HS-5 (cell line): Measurements from ENCODE around the gene GGTLC3.
"Not testable (repeated sequence)": the region's sequence is repeated elsewhere in the genome, so short reads cannot be mapped to it uniquely, and the experiment has no call there.

Experiments
- DNase-seq: peaks from one replicate; pipeline ENCODE4 v3.0.0-alpha.2; 2012; ENCODE audit warnings: low read depth

The GGTLC3 gene

DNA sequence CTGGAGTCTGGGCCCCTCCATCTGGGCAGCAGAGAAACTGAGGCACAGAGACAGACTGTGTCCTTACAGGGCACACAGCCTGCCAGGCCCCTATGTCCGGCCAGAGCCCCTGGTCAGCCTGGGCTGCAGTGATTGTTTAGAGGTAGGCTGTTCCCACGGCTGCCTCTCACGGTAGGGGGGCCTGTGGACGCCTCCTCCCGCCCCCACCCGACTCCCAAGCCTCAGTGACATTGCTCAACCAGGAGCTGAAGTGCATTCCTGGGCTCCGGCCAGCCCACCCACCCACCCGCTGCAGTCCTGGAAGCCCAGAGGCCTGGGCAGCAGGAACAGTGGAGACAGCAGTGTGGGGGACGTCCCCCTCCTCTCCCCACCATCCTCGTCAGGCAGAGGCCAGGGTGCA lies 4.5 kb downstream of the GGTLC3 start:
- DNase-seq: not testable (repeated sequence)

DNA sequence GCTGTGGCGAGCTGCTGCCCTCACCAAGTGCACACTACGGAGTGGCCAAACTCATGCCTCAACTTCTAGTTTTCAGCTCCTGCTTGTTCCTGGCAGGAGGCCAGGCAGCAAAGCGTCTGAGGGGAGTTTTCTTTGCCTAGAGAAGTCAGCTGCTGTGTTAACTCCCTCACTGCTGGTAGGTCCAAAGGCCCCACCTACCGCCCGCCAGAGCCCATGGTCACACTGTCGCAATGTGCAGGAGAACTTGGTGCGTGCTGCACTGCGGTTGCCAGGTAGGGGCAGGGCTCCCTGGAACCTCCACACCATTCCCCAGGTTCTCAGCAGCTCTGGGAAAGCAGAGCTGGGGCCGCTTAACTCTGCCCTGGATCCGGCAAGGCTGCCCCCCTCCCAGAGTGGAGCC lies 5.6 kb downstream of the GGTLC3 start:
- DNase-seq: not testable (repeated sequence)

DNA sequence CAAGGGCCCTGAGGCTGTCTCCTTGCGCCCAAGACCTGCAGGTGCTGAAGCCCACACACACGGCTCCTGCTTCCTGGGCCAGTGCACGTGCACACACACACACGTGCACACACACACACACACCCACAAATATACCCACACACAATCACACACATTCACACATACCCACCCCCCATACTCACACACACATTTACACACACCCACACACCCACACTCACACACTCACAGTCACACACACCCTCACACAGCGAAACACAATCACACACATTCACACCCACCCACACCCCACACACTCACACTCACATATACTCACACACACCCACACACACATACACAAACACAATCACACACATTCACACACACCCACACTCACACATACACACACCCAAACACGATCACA lies 6.6 kb downstream of the GGTLC3 start:
- DNase-seq: not testable (repeated sequence)

DNA sequence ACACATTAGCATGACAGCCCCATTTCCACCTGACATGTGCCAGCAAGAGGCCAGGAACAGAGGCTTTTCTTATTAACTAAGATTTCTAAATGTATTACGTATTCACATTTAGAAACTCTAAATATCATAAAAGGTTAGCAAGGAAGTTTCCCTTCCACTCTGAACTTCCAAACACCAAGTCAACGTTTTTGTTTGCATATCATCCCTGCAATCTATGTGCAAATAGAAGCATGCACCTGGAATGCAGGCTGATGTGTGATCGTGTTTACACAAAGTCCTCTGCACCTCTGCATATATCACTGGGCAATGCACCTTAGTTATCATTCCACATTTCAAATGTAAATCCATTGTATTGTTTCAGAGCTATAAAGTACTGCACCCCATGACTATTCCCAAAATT lies 21.7 kb downstream of the GGTLC3 start:
- not testable (repeated sequence) for DNase-seq
